Choroid plexus epithelial cell (primary cell): ENCODE results near the gene PROM2.

Experiments
- DNase-seq: peaks from one replicate; pipeline ENCODE4 v3.0.0-alpha.2; 2010; ENCODE audit warnings: low read depth
- H3K4me3 ChIP-seq: 2 replicates; pipeline ENCODE4 v1.5.1; 2011; ENCODE audit warnings: low read depth, mild to moderate bottlenecking, control low read depth, low read length, moderate library complexity
- CTCF ChIP-seq: conservative IDR thresholded peaks from 2 replicates; pipeline ENCODE4 v1.5.1; 2011; ENCODE audit warnings: low read depth, mild to moderate bottlenecking, control low read depth, inconsistent platforms, low read length, moderate library complexity

Gene PROM2

GRCh38 chr2:95329401-95329800, 55.2 kb downstream of the PROM2 start:
- no peak overlapping the region for H3K4me3 ChIP-seq
- TF ChIP-seq CTCF: no peak
- no peak for DNase-seq

GRCh38 chr2:95329891-95330793, 55.9 kb downstream of the PROM2 start:
- no peak for DNase-seq
- TF ChIP-seq CTCF: no peak

GRCh38 chr2:95330794-95331338, 56.6 kb downstream of the PROM2 start:
- no peak for TF ChIP-seq CTCF
- no peak overlapping the region for H3K4me3 ChIP-seq
- no peak for DNase-seq

More at GRCh38 chr2:95329891-95330793, 55.9 kb downstream of the PROM2 start:
- no peak overlapping the region for H3K4me3 ChIP-seq

GRCh38 chr2:95331606-95332005, 57.4 kb downstream of the PROM2 start:
- H3K4me3 ChIP-seq: no peak overlapping the region
- no peak for TF ChIP-seq CTCF
- DNase-seq: no peak

GRCh38 chr2:95332036-95332435, 57.8 kb downstream of the PROM2 start:
- TF ChIP-seq CTCF: no peak
- DNase-seq: no peak
- no peak overlapping the region for H3K4me3 ChIP-seq

GRCh38 chr2:95333056-95333455, 58.8 kb downstream of the PROM2 start:
- H3K4me3 ChIP-seq: no peak overlapping the region
- DNase-seq: no peak
- no peak for TF ChIP-seq CTCF
